GM23248 (cell line): Measurements from ENCODE around the gene SETD6. TPM values are rescaled to one million over a fixed set of nuclear protein-coding genes. Genes with fewer than 3 reads are reported as not detected.

Experiments
- DNase-seq: peaks from one replicate; pipeline ENCODE4 v3.0.0-alpha.2; 2015
- H2AFZ ChIP-seq: fragments of 200-600 bp; sonication (generic); 2 replicates; pipeline ENCODE4 v1.6.1; 2016; ENCODE audit warnings: antibody characterized with exemption
- H3F3A ChIP-seq: fragments of 200-600 bp; sonication (generic); 2 replicates; pipeline ENCODE4 v1.6.1; 2016; ENCODE audit warnings: mild to moderate bottlenecking, antibody characterized with exemption, mixed run types; ENCODE audit not compliant: insufficient read depth
- H3K27ac ChIP-seq: fragments of 200-600 bp; sonication (generic); 2 replicates; pipeline ENCODE4 v1.5.1; 2016; ENCODE audit warnings: mild to moderate bottlenecking
- H3K27me3 ChIP-seq: fragments of 200-600 bp; sonication (generic); replicated peaks from 2 replicates; pipeline ENCODE4 v1.6.1; 2016; ENCODE audit warnings: mild to moderate bottlenecking; ENCODE audit not compliant: insufficient read depth
- H3K36me3 ChIP-seq: fragments of 200-600 bp; sonication (generic); 2 replicates; pipeline ENCODE4 v1.6.1; 2016; ENCODE audit warnings: low read depth, mild to moderate bottlenecking
- H3K4me1 ChIP-seq: fragments of 200-600 bp; sonication (generic); 2 replicates; pipeline ENCODE4 v1.6.1; 2016; ENCODE audit warnings: mild to moderate bottlenecking; ENCODE audit not compliant: insufficient read depth
- H3K4me2 ChIP-seq: fragments of 200-600 bp; sonication (generic); one replicate; pipeline ENCODE4 v1.6.1; 2016; ENCODE audit warnings: mild to moderate bottlenecking; ENCODE audit not compliant: unreplicated experiment
- H3K4me3 ChIP-seq: fragments of 200-600 bp; sonication (generic); 2 replicates; pipeline ENCODE4 v1.5.1; 2016; ENCODE audit warnings: mild to moderate bottlenecking
- H3K79me2 ChIP-seq: fragments of 200-600 bp; sonication (generic); 2 replicates; pipeline ENCODE4 v1.6.1; 2016; ENCODE audit warnings: mild to moderate bottlenecking; ENCODE audit not compliant: insufficient read depth
- H3K9ac ChIP-seq: fragments of 200-600 bp; sonication (generic); 2 replicates; pipeline ENCODE4 v1.6.1; 2016; ENCODE audit warnings: mild to moderate bottlenecking
- H3K9me2 ChIP-seq: fragments of 200-600 bp; sonication (generic); 2 replicates; pipeline ENCODE4 v1.6.1; 2016; ENCODE audit warnings: mixed run types, mild to moderate bottlenecking, moderate library complexity; ENCODE audit not compliant: insufficient read depth
- H3K9me3 ChIP-seq: fragments of 200-600 bp; sonication (generic); one replicate; pipeline ENCODE4 v1.6.1; 2017; ENCODE audit warnings: low read depth
- H4K20me1 ChIP-seq: fragments of 200-600 bp; sonication (generic); 2 replicates; pipeline ENCODE4 v1.6.0; 2016; ENCODE audit not compliant: insufficient read depth
- EZH2 ChIP-seq: fragments of 200-600 bp; sonication (generic); IDR thresholded peaks from 2 replicates; pipeline ENCODE4 v1.6.1; 2018; ENCODE audit warnings: antibody characterized with exemption, mild to moderate bottlenecking; ENCODE audit not compliant: insufficient read depth, poor library complexity, severe bottlenecking
- EZH2phosphoT487 ChIP-seq: fragments of 200-600 bp; sonication (generic); IDR thresholded peaks from 2 replicates; pipeline ENCODE4 v1.6.1; 2018; ENCODE audit warnings: antibody characterized with exemption, moderate library complexity, mild to moderate bottlenecking, low read depth; ENCODE audit not compliant: insufficient read depth
- WGBS, 2 experiments: methylation state at CpG; one replicate each; pipeline ENCODE4 v1.1.6; 2015 to 2017; ENCODE audit warnings: low lambda C conversion rate in 2 of 2, low coverage in 1 of 2; ENCODE audit errors: missing lambda C conversion rate in 2 of 2; 5-methylcytosine and 5-hydroxymethylcytosine counted together
- in situ Hi-C: fragments of 300-500 bp; cut with MboI; formaldehyde crosslinking; loops from 2 replicates; pipeline ENCODE4 v1.15.0; 2020
- polyA plus RNA-seq: library from polyadenylated mRNA; unstranded; fragments of >200 nt; fragmentation: Nextera tagmentation; extraction: Ambion mirVana; gene quantifications from 2 replicates; pipeline ENCODE4 v1.2.1, GENCODE V29; 2016
- total RNA-seq: library from RNA; depleted of rRNA; stranded (reverse); fragments of >200 nt; shearing (Covaris generic); gene quantifications from 2 replicates; pipeline ENCODE4 v1.2.3, GENCODE V29; 2014

The SETD6 gene
- total and polyA plus RNA-seq, 2 experiments from 2014 or later, result 9.4 to 11.5 TPM

DNA sequence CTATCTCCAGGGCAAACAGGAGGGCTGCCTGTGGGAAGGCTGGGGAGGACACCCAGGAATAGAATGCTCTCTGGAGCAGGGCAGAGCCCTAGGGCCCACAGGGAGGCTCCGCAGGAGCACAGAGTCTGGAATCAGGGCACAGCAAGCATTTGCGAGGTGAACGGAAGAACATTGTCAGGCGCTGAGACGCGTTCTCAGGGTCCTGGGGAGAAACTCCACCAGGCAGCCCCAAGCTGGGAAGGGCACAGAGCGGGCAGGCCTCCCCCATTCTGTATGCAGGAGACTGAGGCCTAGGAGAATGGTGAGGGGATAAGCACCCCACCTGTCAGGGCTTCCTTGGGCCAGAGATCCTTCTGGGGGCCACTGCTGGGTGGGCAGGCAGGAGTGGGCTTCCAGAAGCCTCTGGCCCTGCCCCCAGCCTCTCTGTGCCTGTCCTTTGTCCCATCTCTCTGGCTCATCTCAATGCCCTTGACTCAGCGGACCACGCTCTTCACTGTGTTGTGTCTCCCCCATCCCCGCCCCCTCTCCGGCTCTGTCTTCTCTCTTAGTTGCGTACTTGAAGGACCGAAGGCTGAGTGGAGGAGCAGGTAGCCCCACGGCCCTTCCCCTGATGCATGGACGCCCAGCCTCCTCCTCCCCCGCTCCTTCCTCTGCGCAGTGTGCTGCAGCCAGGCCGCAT lies 5.1 kb upstream of the SETD6 start:
- H4K20me1 ChIP-seq, result no peaks in the 10 kb centered on the region
- no peak overlapping the region for H3K4me3 ChIP-seq
- H2AFZ ChIP-seq, result no peak overlapping the region
- H3K9me2 ChIP-seq, result no peaks in the 10 kb centered on the region
- H3K27ac ChIP-seq, result no peak overlapping the region
- WGBS, 2 experiments, result 93 to 94% methylated on average over 18 of the region's 18 CpGs
- no peaks in the 10 kb centered on the region for H3K36me3 ChIP-seq
- H3K4me2 ChIP-seq, result no peak overlapping the region
- no peaks in the 10 kb centered on the region; the same call in 1 of the 2 replicates for H3F3A ChIP-seq
- H3K4me1 ChIP-seq, result peaks cover 4% of the 10 kb centered on the region; the same call in 1 of the 2 replicates
- TF ChIP-seq EZH2phosphoT487 (no peak), EZH2 (no peak)
- in situ Hi-C loops, result no loop called here
- H3K9me3 ChIP-seq, result no peaks in the 10 kb centered on the region
- DNase-seq, result no peak
- H3K79me2 ChIP-seq, result no peaks in the 10 kb centered on the region
- no peaks in the 10 kb centered on the region for H3K27me3 ChIP-seq
- H3K9ac ChIP-seq, result no peak overlapping the region

DNA sequence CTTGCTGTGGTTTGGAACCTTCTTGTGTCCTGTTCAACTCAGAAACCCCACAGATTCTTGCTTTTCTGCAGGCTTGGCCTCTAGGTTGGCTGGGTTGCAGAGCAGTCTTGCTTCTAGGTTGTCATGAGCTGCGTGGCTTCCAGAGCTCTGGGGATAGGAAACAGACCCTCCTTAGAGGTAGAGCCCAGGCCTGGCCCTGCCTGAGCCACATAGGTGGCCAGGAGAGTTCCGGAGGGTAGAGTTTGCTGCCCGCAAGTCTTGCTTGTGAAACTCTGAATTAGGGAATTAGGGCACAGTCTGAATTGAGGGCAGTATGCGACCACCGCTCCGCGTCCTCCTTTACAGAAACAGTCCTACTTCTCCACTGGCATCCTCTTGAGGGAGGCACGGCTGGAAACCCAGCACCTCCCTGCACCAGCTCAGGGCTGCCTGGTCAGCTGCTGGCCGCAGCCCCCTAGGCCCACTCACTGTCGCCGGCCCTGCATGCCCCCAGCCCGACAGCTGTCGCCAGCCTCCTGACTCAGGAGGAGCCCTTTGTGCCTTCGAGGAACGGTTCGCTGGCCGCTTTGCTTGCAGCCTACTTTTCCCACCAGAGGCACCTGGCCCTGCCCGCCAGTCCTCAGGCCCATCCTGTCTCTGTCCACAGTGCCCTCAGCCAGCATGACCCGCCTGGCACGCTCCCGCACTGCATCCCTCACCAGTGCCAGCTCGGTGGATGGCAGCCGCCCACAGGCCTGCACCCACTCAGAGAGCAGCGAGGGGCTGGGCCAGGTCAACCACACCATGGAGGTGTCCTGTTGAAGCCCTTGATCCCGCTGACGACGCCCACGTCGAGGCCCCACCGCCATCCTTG lies 4.3 kb upstream of the SETD6 start:
- Histone ChIP-seq H3K27ac (no peak overlapping the region), H3K4me2 (no peak overlapping the region), H3F3A (no peaks in the 10 kb centered on the region; the same call in 1 of the 2 replicates), H3K9me2 (no peaks in the 10 kb centered on the region), H3K27me3 (no peaks in the 10 kb centered on the region), H3K4me3 (no peak overlapping the region), H3K9ac (no peak overlapping the region), H3K79me2 (no peaks in the 10 kb centered on the region), H3K9me3 (no peaks in the 10 kb centered on the region), H2AFZ (no peak overlapping the region), H3K36me3 (no peaks in the 10 kb centered on the region), H3K4me1 (peaks cover 4% of the 10 kb centered on the region; the same call in 1 of the 2 replicates), H4K20me1 (no peaks in the 10 kb centered on the region)
- no peak for DNase-seq
- TF ChIP-seq EZH2 (no peak), EZH2phosphoT487 (no peak)
- WGBS, 2 experiments, result 75 to 78% methylated on average over 30 of the region's 30 CpGs
- in situ Hi-C loops, result no loop called here

DNA sequence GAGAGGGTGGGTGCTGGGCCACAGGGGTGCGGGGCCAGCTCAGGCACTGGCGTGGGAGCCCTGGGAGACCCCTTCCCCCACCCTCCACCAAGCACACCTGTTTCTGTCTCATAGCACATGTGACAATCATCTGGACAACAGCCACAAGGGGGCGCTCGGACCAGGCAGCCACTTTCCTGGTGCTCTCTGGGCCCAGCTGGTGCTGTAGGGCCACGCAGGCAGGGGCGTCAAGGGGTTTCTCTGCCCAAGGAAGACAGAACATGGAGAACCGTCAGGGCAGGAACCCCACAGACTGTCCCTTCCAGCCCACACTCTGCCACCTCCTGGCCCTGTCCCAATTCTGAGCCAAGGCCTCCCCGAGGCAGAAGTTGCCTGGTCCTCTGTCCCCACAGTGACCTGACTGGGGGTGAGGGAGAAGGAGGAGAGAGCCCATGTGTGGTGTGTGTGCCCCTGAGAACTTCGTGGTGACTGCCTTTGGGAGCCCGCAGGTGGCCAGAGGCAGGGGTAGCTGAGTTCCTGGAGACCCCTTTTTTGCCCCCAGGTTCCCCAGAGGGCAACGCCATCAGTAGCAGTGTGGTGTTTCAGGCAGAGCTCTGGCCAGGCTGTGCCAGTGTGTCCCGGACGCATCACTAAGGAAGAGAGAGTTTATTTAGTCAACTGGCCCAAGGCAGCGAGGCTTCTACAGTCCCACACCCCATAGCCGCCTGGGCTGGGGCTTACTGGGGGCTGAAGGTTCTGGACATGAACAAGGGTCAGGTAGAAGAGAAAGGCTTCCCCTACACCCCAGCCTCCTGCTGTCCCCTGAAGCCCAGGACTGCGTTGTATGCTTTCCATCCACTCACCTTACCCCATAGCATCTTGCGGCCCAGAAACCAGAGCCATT lies 3.1 kb upstream of the SETD6 start:
- Histone ChIP-seq H3K36me3 (no peaks in the 10 kb centered on the region; the same call in 1 of the 2 replicates), H3K4me2 (no peak overlapping the region), H3K9me2 (no peaks in the 10 kb centered on the region), H3K27me3 (no peaks in the 10 kb centered on the region), H3F3A (no peaks in the 10 kb centered on the region; the same call in none of the 2 replicates), H3K9ac (no peak overlapping the region), H3K9me3 (no peaks in the 10 kb centered on the region), H3K4me1 (peaks cover 4% of the 10 kb centered on the region; the same call in 1 of the 2 replicates), H4K20me1 (no peaks in the 10 kb centered on the region), H3K79me2 (peaks cover 6% of the 10 kb centered on the region; the same call in 1 of the 2 replicates), H2AFZ (no peak overlapping the region), H3K4me3 (no peak overlapping the region), H3K27ac (no peak overlapping the region)
- peak; percentile 72 for DNase-seq
- TF ChIP-seq EZH2, result no peak
- TF ChIP-seq EZH2phosphoT487, result no peak
- in situ Hi-C loops, result no loop called here
- 38 to 48% methylated on average over 15 to 17 of the region's 17 CpGs for WGBS, 2 experiments

DNA sequence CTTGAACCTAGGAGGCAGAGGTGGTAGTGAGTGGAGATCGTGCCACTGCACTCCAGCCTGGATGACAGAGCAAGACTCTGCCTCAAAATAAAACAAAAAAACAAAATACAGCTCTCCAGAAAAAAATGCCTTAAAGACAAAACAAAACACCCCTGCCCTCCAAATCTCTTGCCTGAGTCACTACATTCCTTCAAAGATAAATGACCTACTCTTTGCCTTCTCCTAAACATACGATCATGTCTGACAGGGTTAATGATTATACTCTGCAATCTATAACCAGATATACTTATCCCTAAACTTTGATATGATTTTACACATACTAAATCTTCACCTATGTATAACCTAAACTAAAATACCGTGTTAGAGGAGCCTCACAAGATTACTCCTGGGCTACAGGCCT lies 1.4 kb upstream of the SETD6 start:
- Histone ChIP-seq H3F3A (peaks cover 13% of the 10 kb centered on the region), H3K79me2 (peaks cover 6% of the 10 kb centered on the region; the same call in 1 of the 2 replicates), H3K4me3 (no peak overlapping the region), H3K27ac (no peak overlapping the region), H3K9me2 (no peaks in the 10 kb centered on the region), H2AFZ (no peak overlapping the region), H3K27me3 (no peaks in the 10 kb centered on the region), H3K4me1 (peaks cover 4% of the 10 kb centered on the region; the same call in 1 of the 2 replicates), H3K9me3 (no peaks in the 10 kb centered on the region), H3K36me3 (no peaks in the 10 kb centered on the region; the same call in 1 of the 2 replicates), H3K4me2 (no peak overlapping the region), H3K9ac (no peak overlapping the region), H4K20me1 (no peaks in the 10 kb centered on the region)
- no peak for DNase-seq
- TF ChIP-seq EZH2 (no peak), EZH2phosphoT487 (no peak)
- in situ Hi-C loops, result no loop called here
- WGBS, 2 experiments, result 83 to 84% methylated on average over 3 of the region's 3 CpGs
